Esophagus squamous epithelium (tissue), 4 donors: Measurements from ENCODE around the gene RIMKLA.

Experiments
- POLR2A ChIP-seq, 4 donors: fragments of 450-650 bp; IDR thresholded peaks; one replicate each; pipeline ENCODE4 v1.6.1; 2017; ENCODE audit warnings: antibody characterized with exemption in 4 of 4, mild to moderate bottlenecking in 4 of 4, moderate library complexity in 3 of 4
- TF ChIP-seq, protein P1 (sequence below), 6 experiments: fragments of 450-650 bp in 4 of 6; fragments of 200-600 bp in 2 of 6; sonication (generic) in 2 of 6; IDR thresholded peaks; one replicate each; pipeline ENCODE4 v1.5.1; 2016 to 2019; ENCODE audit warnings: antibody characterized with exemption in 6 of 6, mild to moderate bottlenecking in 4 of 6, moderate library complexity in 4 of 6

DNA sequence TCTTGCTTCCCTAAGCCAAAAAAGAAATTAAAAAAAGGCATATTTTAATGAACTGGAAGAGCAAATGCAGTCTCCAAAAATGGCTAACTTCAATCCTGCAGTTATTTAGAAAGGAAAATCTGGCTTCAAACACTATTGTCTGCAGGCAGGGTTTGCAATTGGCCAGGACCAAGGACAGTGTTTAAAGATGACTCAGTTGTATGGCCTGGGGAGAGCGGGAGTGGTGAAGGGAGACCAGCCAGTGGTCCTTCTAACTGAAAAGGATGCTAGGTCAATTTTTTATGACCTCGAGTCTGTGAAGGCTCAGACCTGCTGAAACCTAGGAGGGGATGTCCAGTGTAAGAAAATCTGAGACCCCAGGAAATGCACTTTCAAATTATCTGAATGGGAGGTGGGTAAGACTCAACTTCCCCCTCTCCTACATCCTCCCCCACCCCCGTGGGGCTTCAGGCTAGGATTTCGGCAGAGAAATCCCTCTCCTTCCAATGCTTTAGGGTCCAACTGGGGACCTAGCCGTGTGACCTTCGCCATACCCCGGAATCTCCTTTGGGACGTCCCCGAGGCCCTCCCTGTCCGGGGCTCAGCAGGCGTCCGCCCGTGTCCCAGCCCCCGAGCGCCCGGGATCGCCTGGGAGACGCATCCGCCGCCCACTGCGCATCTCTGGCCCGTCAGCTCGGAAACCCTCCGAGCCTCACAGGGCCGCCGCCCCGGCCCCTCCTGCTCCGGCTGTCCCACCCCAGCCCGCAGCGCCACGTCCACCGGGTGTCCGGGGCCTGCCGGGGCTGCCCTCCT is 602 bp upstream of the RIMKLA start:
- TF ChIP-seq, protein P1, sequence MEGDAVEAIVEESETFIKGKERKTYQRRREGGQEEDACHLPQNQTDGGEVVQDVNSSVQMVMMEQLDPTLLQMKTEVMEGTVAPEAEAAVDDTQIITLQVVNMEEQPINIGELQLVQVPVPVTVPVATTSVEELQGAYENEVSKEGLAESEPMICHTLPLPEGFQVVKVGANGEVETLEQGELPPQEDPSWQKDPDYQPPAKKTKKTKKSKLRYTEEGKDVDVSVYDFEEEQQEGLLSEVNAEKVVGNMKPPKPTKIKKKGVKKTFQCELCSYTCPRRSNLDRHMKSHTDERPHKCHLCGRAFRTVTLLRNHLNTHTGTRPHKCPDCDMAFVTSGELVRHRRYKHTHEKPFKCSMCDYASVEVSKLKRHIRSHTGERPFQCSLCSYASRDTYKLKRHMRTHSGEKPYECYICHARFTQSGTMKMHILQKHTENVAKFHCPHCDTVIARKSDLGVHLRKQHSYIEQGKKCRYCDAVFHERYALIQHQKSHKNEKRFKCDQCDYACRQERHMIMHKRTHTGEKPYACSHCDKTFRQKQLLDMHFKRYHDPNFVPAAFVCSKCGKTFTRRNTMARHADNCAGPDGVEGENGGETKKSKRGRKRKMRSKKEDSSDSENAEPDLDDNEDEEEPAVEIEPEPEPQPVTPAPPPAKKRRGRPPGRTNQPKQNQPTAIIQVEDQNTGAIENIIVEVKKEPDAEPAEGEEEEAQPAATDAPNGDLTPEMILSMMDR (IDR thresholded peaks at IDR 0.05), result no peak
- no peak for TF ChIP-seq POLR2A (IDR thresholded peaks at IDR 0.05)
